ENCODE results near the gene HS6ST2. TPM values are rescaled to one million over a fixed set of nuclear protein-coding genes. Genes with fewer than 3 reads are reported as not detected.

HS6ST2 gene
- total RNA-seq, 1 donor from 2014 or later = 0.08 TPM

DNA sequence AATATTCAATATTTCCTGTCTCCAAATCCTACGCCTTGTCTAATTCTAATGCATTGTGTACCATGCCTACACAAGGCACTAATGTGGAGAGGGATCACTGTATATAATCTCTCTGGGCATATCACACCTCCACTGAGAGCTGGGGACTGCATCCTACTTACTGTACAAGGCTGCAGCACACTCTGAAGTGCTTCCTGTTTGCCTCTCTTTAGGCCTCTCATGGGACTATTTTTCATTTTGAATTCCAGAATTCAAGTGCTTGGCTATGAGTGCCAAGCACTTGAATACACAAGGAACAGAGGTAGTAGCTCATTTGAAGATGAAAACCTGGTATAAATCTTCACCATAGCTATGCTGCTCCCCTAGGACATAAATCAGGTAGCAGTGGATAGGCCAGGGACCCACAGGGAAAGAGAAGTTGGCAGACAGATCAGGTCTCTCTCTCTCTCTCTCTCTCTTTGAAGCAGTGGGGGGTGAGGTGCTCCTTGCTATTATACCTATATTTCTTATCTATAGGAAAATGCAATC lies 239.9 kb downstream of the HS6ST2 start:
- DNase-seq (ENCODE audit: missing footprints) (no peak), ATAC-seq (no peak)
- intact Hi-C loops (cut with DNase I) = no loop called here

DNA sequence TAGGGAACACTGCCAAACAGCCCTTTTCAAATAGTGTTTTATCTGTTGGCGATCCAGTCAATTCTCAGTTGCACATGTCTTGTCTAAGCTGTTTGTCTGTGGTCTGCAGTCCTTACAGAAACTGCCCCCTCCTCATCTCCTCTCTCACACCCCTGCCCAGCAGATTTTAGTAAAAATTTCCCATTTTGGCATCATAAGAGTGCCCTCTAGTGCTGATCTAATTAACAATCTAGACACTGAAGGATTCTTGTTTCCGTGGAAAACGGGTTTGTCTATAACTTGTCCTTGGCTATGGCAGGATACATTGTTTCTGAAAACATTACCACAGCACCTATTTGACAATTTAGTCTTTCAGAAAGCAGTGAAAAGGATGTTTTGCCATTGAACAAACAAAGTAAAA lies 242.4 kb downstream of the HS6ST2 start:
- no peak for DNase-seq (ENCODE audit: missing footprints)
- intact Hi-C loops (cut with DNase I) = no loop called here
- ATAC-seq = no peak

DNA sequence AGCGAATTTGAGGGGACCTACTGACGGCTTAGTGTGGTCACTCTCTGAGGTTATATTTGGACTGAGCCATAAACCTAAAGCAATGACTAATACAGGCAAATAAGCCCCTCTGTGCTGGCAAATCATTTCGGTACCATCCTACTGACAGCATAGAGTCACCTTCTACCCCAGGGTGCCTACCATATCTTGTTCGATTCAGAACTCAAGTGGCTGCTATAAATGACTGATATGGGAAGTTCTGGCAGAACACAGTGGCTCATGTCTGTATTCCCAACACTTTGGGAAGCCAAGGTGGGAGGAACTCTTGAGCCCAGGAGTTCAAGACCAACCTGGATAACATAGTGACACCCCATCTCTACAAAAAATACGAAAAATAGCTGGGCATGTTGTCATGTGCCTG lies 243.5 kb downstream of the HS6ST2 start:
- DNase-seq (ENCODE audit: missing footprints) = no peak
- no peak for ATAC-seq
- intact Hi-C loops (cut with DNase I) = no loop called here

DNA sequence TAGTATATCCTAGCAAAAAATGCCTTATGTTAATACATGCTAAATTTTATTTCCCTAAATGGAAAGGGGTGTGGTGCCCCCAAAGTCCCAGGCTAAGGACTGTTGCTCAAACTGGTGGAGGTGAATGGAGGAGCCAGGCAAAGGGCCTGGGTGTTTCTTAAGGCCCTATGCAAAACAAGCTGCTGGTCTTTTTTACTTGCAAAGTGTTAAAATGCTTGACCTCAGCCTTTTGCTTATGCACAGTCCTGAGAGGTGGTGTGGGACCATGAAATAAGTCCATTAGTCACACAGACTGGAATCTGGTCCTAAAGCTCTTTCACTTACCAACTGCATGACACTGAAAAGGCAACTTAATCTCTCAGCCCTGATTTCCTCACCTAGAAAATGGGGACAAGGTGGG lies 246.1 kb downstream of the HS6ST2 start:
- no peak for DNase-seq (ENCODE audit: missing footprints)

DNA sequence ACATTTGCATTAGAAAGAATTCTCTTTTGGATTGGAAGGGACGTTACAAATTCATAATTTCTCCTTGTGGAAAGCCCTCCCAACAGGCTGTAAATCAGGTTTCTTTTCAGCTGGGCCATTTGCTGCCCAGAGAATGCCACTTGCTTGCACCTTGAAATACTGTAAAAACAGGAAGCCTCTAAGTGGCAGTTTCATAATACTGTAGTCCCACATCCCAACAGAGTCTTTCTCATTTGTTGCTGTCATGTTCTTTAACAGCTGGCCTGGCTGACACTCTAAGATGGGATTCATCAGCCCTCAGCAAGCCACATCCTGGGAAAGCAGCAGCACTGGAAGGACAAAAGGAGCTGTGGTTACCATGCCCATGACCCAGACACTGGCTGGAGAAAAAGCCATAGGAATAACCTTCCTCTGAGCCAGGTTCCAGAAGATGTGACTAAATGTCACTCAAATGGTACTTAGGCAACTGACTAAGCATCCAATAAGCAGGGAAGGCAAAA lies 247.7 kb downstream of the HS6ST2 start:
- intact Hi-C loops (cut with DNase I) = no loop called here
- no peak for ATAC-seq
- no peak for DNase-seq (ENCODE audit: missing footprints)

More for the DNA sequence above, 246.1 kb downstream of the HS6ST2 start:
- intact Hi-C loops (cut with DNase I) = no loop called here
- ATAC-seq = no peak

DNA sequence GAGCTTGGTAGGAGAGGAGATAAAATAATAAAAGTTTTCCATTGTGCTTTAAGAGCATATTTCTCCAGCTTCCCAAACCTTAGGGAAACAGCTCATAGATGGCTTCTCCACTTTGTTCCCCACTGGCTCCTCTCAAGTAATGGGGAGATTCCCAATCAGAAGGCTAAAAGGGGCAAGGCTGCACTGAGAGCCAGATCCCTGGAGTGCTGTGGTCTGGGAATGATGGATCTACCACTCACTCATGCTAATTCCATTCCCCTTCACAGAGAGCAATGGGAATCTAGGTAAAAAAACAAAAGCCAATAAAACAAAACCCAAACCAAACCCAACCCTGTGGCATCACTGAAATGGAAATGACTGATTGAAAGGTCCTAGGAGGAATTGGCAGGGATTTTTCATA lies 249.9 kb downstream of the HS6ST2 start:
- ATAC-seq (no peak), DNase-seq (ENCODE audit: missing footprints) (no peak)
- intact Hi-C loops (cut with DNase I) = no loop called here

DNA sequence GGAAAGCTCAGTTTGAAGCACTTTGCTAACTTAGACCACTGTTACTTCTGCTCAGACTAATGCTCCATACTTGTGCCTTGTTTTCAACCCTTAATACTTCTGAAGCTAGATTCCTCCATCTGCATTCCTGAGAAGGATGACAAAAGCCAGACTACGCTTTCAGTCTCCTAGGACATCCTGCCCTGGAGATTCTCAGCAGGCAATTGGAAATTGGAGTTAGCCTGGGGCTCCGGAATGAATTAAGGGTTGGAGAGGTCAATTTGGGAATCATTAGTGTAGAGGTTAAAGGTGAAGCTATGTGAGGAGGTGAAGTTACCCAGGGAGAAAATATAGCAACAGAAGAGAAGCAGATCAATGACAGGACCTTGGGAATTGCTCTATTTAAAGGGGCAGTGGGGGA lies 253.7 kb downstream of the HS6ST2 start:
- ATAC-seq (no peak), DNase-seq (ENCODE audit: missing footprints) (no peak)
- intact Hi-C loops (cut with DNase I) = no loop called here

DNA sequence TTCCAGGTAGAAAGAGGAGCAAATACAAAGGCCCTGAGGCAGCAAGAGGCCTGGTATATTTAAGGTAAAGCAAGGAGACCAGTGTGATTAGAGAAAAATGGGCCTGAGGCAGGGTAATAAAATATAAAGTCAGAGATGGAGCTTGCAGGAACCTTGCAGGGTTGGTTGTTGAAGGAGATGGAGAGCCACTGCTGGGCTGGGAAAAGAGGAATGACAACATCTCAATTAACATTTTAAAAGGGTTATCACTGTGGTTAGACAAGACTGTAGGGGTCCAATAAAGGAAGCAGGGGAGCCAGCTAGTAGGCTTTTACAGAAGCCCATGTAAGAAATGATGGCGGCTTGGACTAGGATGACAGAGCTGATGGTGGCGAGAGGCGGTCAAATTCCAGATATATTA lies 264.0 kb downstream of the HS6ST2 start:
- no peak for DNase-seq (ENCODE audit: missing footprints)
- intact Hi-C loops (cut with DNase I) = no loop called here
- ATAC-seq = no peak

DNA sequence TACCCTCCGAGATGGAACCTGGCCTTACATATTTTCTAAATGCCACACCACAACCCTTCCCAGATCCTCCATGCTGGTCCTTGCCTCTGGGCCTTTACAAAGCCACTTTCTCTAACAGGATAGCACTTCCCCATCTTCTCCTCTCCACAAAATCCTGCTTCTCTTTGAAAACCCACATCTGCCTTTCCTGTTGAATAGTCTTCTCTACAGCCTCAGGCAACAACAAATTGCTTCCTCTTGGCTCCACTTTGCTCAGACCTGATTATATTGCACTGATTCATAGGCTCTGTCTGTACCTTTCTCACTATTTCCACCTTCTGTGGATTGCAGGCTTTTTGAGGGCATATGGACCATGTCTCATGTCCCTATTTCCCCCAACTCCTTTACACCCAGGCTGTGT lies 265.9 kb downstream of the HS6ST2 start:
- DNase-seq (ENCODE audit: missing footprints) (no peak), ATAC-seq (no peak)
- intact Hi-C loops (cut with DNase I) = no loop called here

DNA sequence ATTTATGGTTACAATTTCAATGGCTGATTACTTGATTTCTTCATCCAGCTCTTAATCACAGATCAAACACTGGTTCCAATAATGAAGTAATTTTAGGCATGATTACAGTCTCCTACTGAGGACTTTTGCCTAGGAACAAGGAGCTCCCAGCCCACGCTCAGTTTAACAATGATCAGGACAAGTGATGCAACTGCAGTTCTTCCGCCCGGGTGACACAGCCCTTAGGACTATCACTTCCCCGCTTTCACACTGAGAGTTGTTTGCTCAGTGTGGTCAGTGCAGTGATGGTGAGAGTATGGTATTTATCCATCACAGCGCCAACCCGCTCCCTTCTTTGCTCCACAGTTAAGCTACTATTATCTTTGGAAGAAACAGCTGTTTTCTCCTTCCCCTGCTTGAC lies 266.4 kb downstream of the HS6ST2 start:
- ATAC-seq (no peak), DNase-seq (ENCODE audit: missing footprints) (no peak)
- intact Hi-C loops (cut with DNase I) = no loop called here

DNA sequence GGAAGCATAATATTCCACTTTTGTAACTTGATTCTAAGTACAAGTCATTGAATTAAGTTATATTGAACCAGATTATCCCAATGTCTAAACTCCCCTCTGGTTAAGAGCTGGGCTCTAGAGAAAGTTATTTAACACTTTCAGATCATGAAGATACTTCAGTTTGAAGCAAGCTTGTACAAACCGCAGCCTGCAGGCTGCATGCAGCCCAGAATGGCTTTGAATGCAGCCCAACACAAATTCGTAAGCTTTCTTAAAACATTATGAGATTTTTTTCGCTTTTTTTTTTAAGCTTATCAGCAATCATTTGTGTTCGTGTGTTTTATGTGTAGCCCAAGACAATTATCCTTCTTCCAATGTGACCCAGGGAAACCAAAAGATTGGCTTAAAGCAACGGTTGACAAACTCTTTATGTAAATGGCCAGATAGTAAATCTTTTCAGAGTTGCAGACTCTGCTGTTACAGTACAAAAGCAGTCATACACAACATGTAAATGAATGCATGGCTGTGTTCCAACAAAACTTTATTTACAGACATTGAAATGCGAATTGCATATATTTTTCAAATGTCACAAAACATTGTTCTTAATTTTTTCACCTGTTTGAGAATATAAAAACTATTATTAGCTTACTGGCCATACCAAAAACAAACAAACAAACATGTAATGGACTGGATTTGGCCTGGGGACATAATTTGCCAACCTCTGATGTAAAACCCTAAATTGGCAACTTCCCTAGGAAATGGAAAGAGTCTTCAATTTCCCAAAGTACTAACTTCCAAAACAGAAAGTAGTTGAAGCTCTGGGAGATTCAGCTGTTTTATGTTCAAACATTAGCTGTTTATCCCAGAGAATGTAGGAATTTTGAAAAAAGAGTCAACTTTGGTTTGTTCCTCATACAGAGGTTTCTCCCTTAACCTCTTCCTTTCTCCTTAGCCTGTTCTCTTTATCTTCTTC lies 268.5 kb downstream of the HS6ST2 start:
- no peak for DNase-seq (ENCODE audit: missing footprints)
- intact Hi-C loops (cut with DNase I) = no loop called here
- no peak for ATAC-seq

DNA sequence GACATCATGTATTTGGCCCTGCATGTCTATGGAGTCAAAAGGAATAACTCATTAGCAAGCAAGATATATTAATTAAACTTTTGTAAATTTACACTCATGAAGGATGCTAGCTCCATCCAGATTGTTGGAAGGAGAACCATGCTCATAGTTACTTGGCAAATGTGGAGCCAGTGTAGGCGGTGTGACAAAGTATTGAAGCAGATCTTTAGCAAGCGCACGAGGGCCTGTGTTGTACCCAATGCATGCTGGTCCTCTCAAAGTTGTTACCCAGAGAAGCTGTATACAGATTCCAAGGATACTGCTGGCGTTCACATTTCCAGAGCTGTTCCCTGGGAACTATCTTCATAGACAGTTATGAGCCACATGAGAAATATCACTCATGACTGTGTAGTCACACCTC lies 273.2 kb downstream of the HS6ST2 start:
- DNase-seq (ENCODE audit: missing footprints) (no peak), ATAC-seq (no peak)
- intact Hi-C loops (cut with DNase I) = no loop called here

DNA sequence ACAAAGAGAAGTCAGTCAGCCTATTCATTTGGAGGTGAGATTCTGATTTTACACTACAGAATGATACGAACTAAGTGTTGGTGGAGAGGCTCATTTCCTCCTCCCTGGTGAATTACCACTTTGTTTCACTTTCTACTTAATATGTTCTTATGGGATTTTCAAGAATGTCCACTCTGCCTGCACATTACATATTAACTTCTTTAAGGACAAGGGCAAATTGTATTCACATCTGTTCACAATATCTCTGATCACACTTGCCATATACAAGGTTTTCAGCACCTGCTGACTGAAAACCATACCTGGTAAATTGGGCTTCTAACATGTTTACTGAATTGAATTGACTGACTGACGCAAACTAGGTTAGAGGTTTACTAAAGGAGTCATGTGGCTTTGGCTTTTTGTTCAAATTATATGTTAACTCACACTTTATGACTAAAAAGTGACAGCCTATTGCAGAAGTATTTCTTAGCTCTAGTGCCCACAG lies 281.2 kb downstream of the HS6ST2 start:
- DNase-seq (ENCODE audit: missing footprints) (no peak), ATAC-seq (no peak)
- intact Hi-C loops (cut with DNase I) = no loop called here

DNA sequence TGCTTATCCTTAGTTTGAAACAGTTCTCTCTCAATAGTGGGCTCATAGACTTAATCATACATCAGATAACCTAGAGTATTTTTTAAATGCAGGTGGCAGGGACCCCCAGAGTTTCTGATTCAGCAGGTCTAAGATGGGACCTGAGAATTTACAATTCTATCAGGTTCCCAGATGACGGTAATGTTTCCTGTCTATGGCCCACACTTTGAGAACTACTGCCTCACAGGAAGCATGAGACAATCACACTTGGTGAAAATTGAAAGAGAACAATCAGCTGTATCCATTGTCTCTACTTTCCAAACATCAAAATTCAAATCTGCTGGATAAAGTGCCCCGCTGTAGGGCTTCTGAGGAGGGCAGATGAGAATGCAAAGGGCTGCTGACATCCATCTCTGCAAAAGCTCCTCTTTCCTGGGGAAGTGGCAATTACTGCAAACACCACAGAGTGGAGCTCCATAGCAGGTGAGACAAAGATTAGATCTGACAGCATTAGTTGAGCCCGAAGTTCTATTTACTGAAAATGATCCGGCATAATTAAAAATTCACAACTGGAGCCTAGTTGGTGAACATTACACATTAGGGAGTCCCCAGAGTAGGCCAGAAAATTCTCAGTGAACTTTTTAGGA lies 281.8 kb downstream of the HS6ST2 start:
- intact Hi-C loops (cut with DNase I) = no loop called here
- no peak for ATAC-seq
- DNase-seq (ENCODE audit: missing footprints) = no peak

DNA sequence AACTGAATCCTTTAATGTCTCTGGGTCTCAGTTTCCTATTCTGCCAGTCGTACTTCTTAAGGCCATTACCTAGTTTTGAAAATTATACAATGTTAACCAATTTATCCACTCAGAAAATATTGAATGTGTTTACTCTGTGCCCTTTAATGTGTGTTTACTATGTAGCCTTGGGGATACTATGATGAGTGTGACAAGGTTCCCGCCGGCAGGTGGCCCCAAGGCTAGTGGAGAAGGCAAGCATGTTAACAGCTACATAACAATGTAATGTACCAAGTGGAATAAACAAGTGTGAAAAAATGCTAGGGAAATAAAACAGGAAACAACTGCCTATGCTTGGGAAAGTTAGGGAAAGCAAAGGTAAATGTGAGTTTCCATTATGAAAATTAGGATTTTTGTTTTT lies 282.3 kb downstream of the HS6ST2 start:
- DNase-seq (ENCODE audit: missing footprints) (no peak), ATAC-seq (no peak)
- intact Hi-C loops (cut with DNase I) = no loop called here

DNA sequence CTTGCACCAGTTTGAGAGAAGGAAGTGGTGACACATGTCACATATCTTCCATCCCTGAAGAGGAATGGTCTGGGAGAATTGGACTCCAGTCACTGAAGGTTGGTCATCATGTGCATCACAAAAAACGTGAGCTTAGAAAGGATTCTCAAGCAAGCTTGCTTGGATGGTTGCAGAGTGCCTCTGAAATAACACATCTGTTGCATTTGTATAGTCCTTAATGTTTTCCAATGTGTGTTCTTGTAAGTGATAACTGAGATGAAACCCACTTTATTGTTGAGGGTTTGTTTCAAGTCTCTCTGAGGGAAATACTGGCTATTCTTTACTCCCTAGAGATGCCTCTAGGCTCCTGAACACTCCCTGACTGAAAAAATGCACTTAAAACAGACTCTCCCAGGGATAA lies 285.1 kb downstream of the HS6ST2 start:
- intact Hi-C loops (cut with DNase I) = no loop called here
- no peak for ATAC-seq
- no peak for DNase-seq (ENCODE audit: missing footprints)

DNA sequence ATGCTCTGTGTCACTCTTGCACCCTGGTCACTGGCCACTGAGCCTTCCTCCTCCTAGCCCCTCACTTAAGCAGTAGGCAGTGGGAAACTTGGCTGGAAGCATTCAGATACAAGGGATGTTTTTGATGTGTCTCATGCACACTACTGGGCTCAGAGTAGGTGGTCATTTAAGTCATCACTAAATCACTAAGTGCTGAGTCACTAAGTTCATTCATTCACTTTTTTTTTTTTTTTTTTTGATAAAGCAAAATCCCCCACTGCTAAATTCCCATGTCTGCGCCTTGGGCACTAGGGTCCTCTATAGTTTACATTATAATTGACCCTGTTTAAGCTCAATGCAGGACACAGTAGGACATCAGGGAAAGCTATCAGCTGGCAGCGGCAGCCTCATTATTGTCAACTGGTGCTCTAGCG lies 287.2 kb downstream of the HS6ST2 start:
- intact Hi-C loops (cut with DNase I) = no loop called here
- no peak for DNase-seq (ENCODE audit: missing footprints)
- ATAC-seq = no peak

DNA sequence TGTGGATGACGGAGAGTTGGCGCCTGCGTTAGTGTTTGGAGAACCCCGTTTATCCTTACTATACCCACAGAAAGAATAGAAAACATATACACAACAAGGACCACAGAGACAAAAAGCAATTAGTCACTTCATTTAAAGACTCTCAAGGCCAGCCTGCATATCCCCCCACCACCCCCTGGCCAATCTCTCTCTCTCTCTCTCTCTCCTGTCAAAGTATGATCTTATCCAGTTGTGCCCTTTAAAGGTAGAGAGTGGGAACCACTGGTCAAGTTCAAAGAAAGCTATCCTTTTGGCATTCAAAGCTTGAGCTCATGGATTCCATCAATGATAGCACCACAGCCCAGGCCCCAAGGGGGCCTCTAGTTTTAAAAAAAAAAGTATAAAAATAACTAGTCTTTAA lies 289.3 kb downstream of the HS6ST2 start:
- DNase-seq (ENCODE audit: missing footprints) (no peak), ATAC-seq (no peak)
- intact Hi-C loops (cut with DNase I) = no loop called here

DNA sequence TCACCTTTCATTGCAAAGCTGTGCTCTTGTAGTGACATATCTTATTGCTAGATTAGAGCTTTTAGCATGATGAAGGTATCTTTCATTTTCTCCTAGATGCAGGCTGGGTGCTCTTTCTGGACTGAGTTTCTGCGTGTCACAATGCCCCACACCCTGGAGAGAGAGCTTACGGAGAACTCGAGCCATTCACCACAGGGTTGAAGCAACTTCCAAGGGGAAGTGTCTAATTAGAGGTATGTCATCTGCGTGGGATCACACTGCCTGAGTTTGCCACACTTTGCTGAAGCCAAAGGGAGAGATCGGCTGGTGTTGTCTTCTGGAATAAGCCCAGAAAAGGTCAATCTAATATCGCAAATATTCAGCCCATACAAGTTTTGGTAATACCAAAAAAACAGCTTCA lies 290.3 kb downstream of the HS6ST2 start:
- DNase-seq (ENCODE audit: missing footprints) = no peak
- ATAC-seq = no peak
- intact Hi-C loops (cut with DNase I) = no loop called here

DNA sequence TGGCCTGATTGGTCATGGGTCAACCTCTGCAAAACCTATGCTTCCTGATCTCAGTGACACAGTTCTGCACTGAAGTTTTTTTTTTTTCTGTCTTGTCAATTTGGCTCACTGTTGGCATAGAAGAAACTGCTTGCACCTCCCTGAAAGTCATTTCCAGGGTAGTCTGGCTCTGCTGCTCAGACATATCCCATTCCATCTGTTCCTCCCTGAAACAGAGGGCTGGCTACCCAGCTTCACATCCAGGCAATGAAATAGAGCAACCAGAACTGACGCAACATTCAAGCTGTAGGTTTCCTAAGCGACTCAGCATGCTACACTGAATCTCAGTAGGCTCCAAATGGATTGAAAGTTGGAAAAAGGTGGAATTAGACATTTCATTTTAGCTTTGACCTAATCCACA lies 292.8 kb downstream of the HS6ST2 start:
- no peak for ATAC-seq
- intact Hi-C loops (cut with DNase I) = no loop called here
- DNase-seq (ENCODE audit: missing footprints) = no peak

Measured in Right ventricle myocardium inferior (tissue), 1 donor.